PC-3 (cell line): ENCODE data around the gene MAPKAP1. TPM values are rescaled to one million over a fixed set of nuclear protein-coding genes. Genes with fewer than 3 reads are reported as not detected.

Experiments
- ATAC-seq: fragments of 200-7000 bp; cut with Tn5 transposase; 2 replicates; pipeline ENCODE4 v1.9.1; 2020; ENCODE audit warnings: mild to moderate bottlenecking, moderate library complexity
- BruUV-seq: library from RNA; stranded (reverse); fragments of 400-500 nt; replicated peaks from 2 replicates; lab custom pipeline; 2021; lab: Mats Ljungman, UMichigan
- CTCF ChIA-PET: fragments of 300-600 bp; sonication (Branson Sonifier 250); formaldehyde crosslinking; loops from one replicate; lab custom pipeline; 2022; ENCODE audit warnings: antibody characterized with exemption; lab: Charles Lee
- POLR2A ChIA-PET: fragments of 300-600 bp; sonication (Branson Sonifier 250); formaldehyde crosslinking; loops from one replicate; lab custom pipeline; 2022; ENCODE audit warnings: antibody characterized with exemption; ENCODE audit not compliant: unreplicated experiment; lab: Charles Lee
- DNase-seq: peaks from one replicate; pipeline ENCODE4 v3.0.0-alpha.2; 2015
- H2AFZ ChIP-seq: fragments of 300-600 bp; sonication (generic); 2 replicates; pipeline ENCODE4 v1.6.0; 2016; ENCODE audit warnings: antibody characterized with exemption, low read length
- H3F3A ChIP-seq: fragments of 300-600 bp; sonication (generic); one replicate; pipeline ENCODE4 v1.6.0; 2017; ENCODE audit warnings: antibody characterized with exemption, low read length, control low read depth, mild to moderate bottlenecking; ENCODE audit not compliant: unreplicated experiment
- H3K27ac ChIP-seq: fragments of 300-600 bp; sonication (generic); 2 replicates; pipeline ENCODE4 v1.5.1; 2016; ENCODE audit warnings: mild to moderate bottlenecking, low read length
- H3K27me3 ChIP-seq: fragments of 300-600 bp; sonication (generic); 2 replicates; pipeline ENCODE4 v1.6.1; 2016; ENCODE audit warnings: low read length, mixed read lengths
- H3K36me3 ChIP-seq: fragments of 300-600 bp; sonication (generic); 2 replicates; pipeline ENCODE4 v1.6.1; 2016; ENCODE audit warnings: low read depth, mixed run types, low read length, mixed read lengths
- H3K4me1 ChIP-seq: fragments of 300-600 bp; sonication (generic); 2 replicates; pipeline ENCODE4 v1.5.1; 2016; ENCODE audit warnings: low read length; ENCODE audit not compliant: insufficient read depth
- H3K4me2 ChIP-seq: fragments of 300-600 bp; sonication (generic); 2 replicates; pipeline ENCODE4 v1.6.0; 2016; ENCODE audit warnings: low read length
- H3K4me3 ChIP-seq: fragments of 300-600 bp; sonication (generic); 2 replicates; pipeline ENCODE4 v1.5.1; 2016; ENCODE audit warnings: mild to moderate bottlenecking, low read length, mixed read lengths
- H3K79me2 ChIP-seq: fragments of 300-600 bp; sonication (generic); 2 replicates; pipeline ENCODE4 v1.6.1; 2017; ENCODE audit warnings: low read length, mixed read lengths
- H3K9ac ChIP-seq: fragments of 300-600 bp; sonication (generic); 2 replicates; pipeline ENCODE4 v1.6.0; 2016; ENCODE audit warnings: mild to moderate bottlenecking, low read length
- H3K9me2 ChIP-seq: fragments of 300-600 bp; sonication (generic); replicated peaks from 2 replicates; pipeline ENCODE4 v1.6.1; 2016; ENCODE audit warnings: mixed run types, low read length, mixed read lengths
- H3K9me3 ChIP-seq: fragments of 300-600 bp; sonication (generic); 2 replicates; pipeline ENCODE4 v1.6.1; 2016; ENCODE audit warnings: low read length, mixed read lengths
- H4K20me1 ChIP-seq: fragments of 300-600 bp; sonication (generic); 2 replicates; pipeline ENCODE4 v1.6.1; 2016; ENCODE audit warnings: low read length, mixed read lengths
- EZH2 ChIP-seq: fragments of 300-600 bp; sonication (generic); IDR thresholded peaks from one replicate; pipeline ENCODE4 v1.6.1; 2017; ENCODE audit warnings: antibody characterized with exemption, mild to moderate bottlenecking, low read length; ENCODE audit not compliant: unreplicated experiment
- EZH2phosphoT487 ChIP-seq: fragments of 300-600 bp; sonication (generic); IDR thresholded peaks from 2 replicates; pipeline ENCODE4 v1.6.1; 2018; ENCODE audit warnings: mild to moderate bottlenecking, antibody characterized with exemption, low read length, borderline replicate concordance
- intact Hi-C: fragments of 100-400 bp; cut with micrococcal nuclease; formaldehyde crosslinking; loops from 2 replicates; pipeline ENCODE4 v1.9.0; 2023
- total RNA-seq: library from RNA; depleted of rRNA; stranded (reverse); fragments of >200 nt; gene quantifications from 2 replicates; pipeline ENCODE4 v1.2.3, GENCODE V29; 2014
- TF ChIP-seq, protein P1 (sequence below): fragments of 300-600 bp; sonication (generic); conservative IDR thresholded peaks from 2 replicates; pipeline ENCODE4 v1.5.1; 2017; ENCODE audit warnings: antibody characterized with exemption, low read depth, mild to moderate bottlenecking, low read length

The MAPKAP1 gene
- total RNA-seq, 1 experiment from 2014 or later = 128 TPM

DNA sequence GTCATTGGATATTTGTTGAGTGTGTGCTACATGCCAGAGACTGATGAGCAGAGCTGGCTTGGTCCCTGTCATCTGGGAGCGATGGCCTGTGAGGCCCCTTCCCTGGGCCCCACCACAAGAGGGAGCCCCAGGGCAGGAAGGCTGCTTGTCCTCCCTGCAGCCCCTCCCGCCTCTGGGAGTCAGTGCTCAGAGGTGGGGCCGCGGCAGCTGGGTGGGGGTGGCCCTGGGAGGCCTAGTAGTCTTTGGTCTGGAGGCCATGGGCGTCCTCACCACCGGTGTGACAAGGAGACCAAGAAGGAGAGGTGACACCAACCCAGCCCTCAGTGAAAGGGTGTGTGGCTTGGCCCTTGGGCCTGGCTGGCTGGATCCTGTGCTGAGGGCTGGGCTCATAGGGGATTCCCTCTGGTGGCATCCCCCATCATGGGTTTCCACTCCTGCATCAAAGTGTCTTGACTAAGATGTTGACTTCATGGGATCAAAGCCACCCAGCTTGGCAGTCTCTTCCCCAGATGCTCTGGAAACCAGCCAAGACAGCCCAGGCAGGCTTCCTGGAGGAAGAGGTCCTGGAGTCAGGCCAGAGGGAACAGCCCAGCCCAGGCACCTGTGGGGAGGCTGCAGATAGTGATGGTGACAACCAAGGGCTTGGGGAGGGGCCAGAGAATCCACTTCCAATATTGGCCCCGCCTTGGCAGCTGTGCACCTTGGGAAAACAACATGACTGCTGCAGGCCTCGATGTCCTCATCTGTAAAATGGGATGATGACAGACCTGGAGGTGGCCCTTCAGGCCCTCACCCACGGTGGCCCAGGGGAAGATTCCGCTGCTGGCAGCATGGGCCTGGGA is 278.7 kb downstream of the MAPKAP1 start:
- no peaks in the 10 kb centered on the region for H3K4me1 ChIP-seq
- H3K36me3 ChIP-seq = no peaks in the 10 kb centered on the region
- no peaks in the 10 kb centered on the region for H4K20me1 ChIP-seq
- no peaks in the 10 kb centered on the region for H3K9me2 ChIP-seq
- intact Hi-C loops = no loop called here
- ATAC-seq = peak; percentile 37; the same call in 1 of the 2 replicates
- no peak overlapping the region for H3K9ac ChIP-seq
- H3K4me3 ChIP-seq = no peak overlapping the region
- no TSS peak for BruUV-seq
- no peak overlapping the region for H3K4me2 ChIP-seq
- ChIA-PET POLR2A (no interaction called here), CTCF (no interaction called here)
- no peak overlapping the region for H3K27ac ChIP-seq
- no peaks in the 10 kb centered on the region for H3K9me3 ChIP-seq
- H3K79me2 ChIP-seq = no peaks in the 10 kb centered on the region
- H3K27me3 ChIP-seq = no peaks in the 10 kb centered on the region
- no peak overlapping the region for H2AFZ ChIP-seq
- H3F3A ChIP-seq = no peaks in the 10 kb centered on the region
- TF ChIP-seq, protein P1, sequence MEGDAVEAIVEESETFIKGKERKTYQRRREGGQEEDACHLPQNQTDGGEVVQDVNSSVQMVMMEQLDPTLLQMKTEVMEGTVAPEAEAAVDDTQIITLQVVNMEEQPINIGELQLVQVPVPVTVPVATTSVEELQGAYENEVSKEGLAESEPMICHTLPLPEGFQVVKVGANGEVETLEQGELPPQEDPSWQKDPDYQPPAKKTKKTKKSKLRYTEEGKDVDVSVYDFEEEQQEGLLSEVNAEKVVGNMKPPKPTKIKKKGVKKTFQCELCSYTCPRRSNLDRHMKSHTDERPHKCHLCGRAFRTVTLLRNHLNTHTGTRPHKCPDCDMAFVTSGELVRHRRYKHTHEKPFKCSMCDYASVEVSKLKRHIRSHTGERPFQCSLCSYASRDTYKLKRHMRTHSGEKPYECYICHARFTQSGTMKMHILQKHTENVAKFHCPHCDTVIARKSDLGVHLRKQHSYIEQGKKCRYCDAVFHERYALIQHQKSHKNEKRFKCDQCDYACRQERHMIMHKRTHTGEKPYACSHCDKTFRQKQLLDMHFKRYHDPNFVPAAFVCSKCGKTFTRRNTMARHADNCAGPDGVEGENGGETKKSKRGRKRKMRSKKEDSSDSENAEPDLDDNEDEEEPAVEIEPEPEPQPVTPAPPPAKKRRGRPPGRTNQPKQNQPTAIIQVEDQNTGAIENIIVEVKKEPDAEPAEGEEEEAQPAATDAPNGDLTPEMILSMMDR = peak; percentile 74
- TF ChIP-seq EZH2phosphoT487 = no peak
- peak; percentile 54 for DNase-seq

DNA sequence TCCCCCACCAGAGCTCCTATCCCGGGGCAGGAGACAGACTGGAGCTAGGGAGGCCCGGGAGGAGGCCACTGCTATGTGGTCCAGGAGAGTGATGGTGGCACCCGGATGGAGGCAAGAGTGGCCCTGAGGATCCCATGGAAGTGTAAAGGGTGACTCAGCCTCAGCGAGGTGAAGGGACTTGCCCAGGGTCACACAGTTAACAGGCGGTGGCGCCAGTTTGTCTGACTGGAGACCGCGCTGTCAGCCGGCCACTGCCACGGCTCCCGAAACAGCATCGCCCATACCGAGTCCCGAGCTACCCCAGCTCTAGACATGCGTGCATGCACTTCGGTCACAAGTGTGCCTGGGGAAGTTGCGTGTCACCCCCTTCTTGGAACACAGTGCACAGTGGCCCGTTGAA is 279.5 kb downstream of the MAPKAP1 start:
- Histone ChIP-seq H3K36me3 (no peaks in the 10 kb centered on the region), H4K20me1 (no peaks in the 10 kb centered on the region), H3K79me2 (no peaks in the 10 kb centered on the region), H3K9me2 (no peaks in the 10 kb centered on the region), H3K9ac (no peak overlapping the region), H2AFZ (no peak overlapping the region), H3K27ac (no peak overlapping the region), H3K27me3 (no peaks in the 10 kb centered on the region), H3K4me2 (no peak overlapping the region), H3K4me1 (no peaks in the 10 kb centered on the region), H3K4me3 (no peak overlapping the region), H3F3A (no peaks in the 10 kb centered on the region), H3K9me3 (no peaks in the 10 kb centered on the region)
- ATAC-seq (no peak), DNase-seq (no peak)
- ChIA-PET POLR2A (no interaction called here), CTCF (no interaction called here)
- no peak for TF ChIP-seq EZH2
- TF ChIP-seq, protein P1 = no peak
- no peak for TF ChIP-seq EZH2phosphoT487
- BruUV-seq = no TSS peak
- intact Hi-C loops = no loop called here

DNA sequence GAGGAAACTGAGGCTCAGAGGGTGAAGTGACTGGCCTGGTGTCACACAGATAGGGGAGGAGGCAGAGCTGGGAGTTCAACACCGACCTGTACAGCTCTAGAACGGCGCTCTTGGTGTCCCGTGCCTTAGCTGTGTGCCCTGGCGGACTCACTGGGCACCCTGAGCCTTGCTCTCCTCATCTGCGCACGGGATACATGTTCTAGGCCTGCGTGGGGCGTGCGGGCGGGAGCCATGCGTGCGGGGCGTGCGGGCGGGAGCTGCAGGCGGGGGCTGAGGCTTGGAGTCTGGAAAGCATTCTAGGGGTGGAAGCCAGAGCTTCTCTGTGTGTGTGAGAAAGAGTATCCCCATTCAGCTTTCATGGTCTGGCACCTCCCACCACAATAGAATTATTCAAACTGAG is 280.1 kb downstream of the MAPKAP1 start:
- CTCF ChIA-PET = interaction anchor here (0.6 kb wide), 1 partner anchor 24 kb away, joined by 6 read pairs; no protein-coding TSS in a partner anchor

More for the DNA sequence above, 280.1 kb downstream of the MAPKAP1 start:
- Histone ChIP-seq H3K4me3 (no peak overlapping the region), H3K36me3 (no peaks in the 10 kb centered on the region), H3K4me2 (no peak overlapping the region), H4K20me1 (no peaks in the 10 kb centered on the region), H3F3A (no peaks in the 10 kb centered on the region), H3K9me3 (no peaks in the 10 kb centered on the region), H3K9me2 (no peaks in the 10 kb centered on the region), H3K27ac (no peak overlapping the region), H3K9ac (no peak overlapping the region), H3K4me1 (no peaks in the 10 kb centered on the region), H3K79me2 (no peaks in the 10 kb centered on the region), H2AFZ (no peak overlapping the region), H3K27me3 (no peaks in the 10 kb centered on the region)
- no peak for ATAC-seq
- no peak for DNase-seq
- TF ChIP-seq, protein P1 = no peak
- TF ChIP-seq EZH2phosphoT487 = no peak
- no peak for TF ChIP-seq EZH2
- POLR2A ChIA-PET = no interaction called here
- no TSS peak for BruUV-seq
- intact Hi-C loops = no loop called here
